Transverse colon (tissue), 4 donors: ENCODE data around the gene TMEM255B. TPM values are rescaled to one million over a fixed set of nuclear protein-coding genes. Genes with fewer than 3 reads are reported as not detected.

ENCODE experiments used
- DNase-seq: peaks from one replicate; pipeline ENCODE4 v3.0.0-alpha.2; 2019
- H3K27ac ChIP-seq, 4 donors: fragments of 200-600 bp; sonication (generic); 2 replicates each; pipeline ENCODE4 v1.5.1; 2016 to 2018; ENCODE audit warnings: inconsistent platforms in 4 of 4
- H3K27me3 ChIP-seq: fragments of 200-600 bp; sonication (generic); 2 replicates; pipeline ENCODE4 v1.5.1; 2017; ENCODE audit warnings: inconsistent platforms
- H3K36me3 ChIP-seq, 4 donors: fragments of 200-600 bp; sonication (generic); 2 replicates each; pipeline ENCODE4 v1.5.1; 2017 to 2019; ENCODE audit warnings: inconsistent platforms in 4 of 4
- H3K4me1 ChIP-seq, 4 donors: fragments of 200-600 bp; sonication (generic); 2 replicates each; pipeline ENCODE4 v1.5.1; 2017 to 2020; ENCODE audit warnings: inconsistent platforms in 4 of 4
- H3K4me3 ChIP-seq, 4 donors: fragments of 200-600 bp; sonication (generic); 1 replicate in 1 of 4; 2 replicates in 3 of 4; pipeline versions ENCODE4 v1.5.1 to v1.6.1; 2017 to 2019; ENCODE audit warnings: inconsistent platforms in 4 of 4
- H3K9me3 ChIP-seq, 2 donors: fragments of 200-600 bp; sonication (generic); 2 replicates each; pipeline ENCODE4 v1.5.1; 2017 to 2019; ENCODE audit warnings: inconsistent platforms in 2 of 2
- EP300 ChIP-seq: sonication (generic); formaldehyde crosslinking; IDR thresholded peaks from one replicate; pipeline ENCODE4 v1.6.1; 2017; ENCODE audit warnings: antibody characterized with exemption, low read depth
- POLR2A ChIP-seq: fragments of 450-650 bp; IDR thresholded peaks from one replicate; pipeline ENCODE4 v1.6.1; 2016; ENCODE audit warnings: antibody characterized with exemption, mild to moderate bottlenecking, moderate library complexity
- POLR2AphosphoS5 ChIP-seq, 3 donors: sonication (generic); formaldehyde crosslinking; IDR thresholded peaks; one replicate each; pipeline ENCODE4 v1.6.1; 2016; ENCODE audit warnings: antibody characterized with exemption in 3 of 3
- whole genome bisulfite sequencing, 2 donors: methylation state at CpG; one replicate each; pipeline ENCODE4 v1.1.5; 2018; ENCODE audit warnings: low coverage in 1 of 2; 5-methylcytosine and 5-hydroxymethylcytosine counted together
- in situ Hi-C, 4 donors: fragments of 200-750 bp; cut with MboI; loops; one replicate each; pipeline versions ENCODE4 v1.15.0 to v1.15.1; 2017; ENCODE audit warnings: low sequenced_read_pairs in 3 of 4, low pct_ligation_motif_present in 1 of 4, low pct_unique_long_range_greater_than_20kb in 1 of 4
- intact Hi-C: fragments of 100-400 bp; cut with DNase I; formaldehyde crosslinking; loops from one replicate; pipeline ENCODE4 v1.15.1; 2023; ENCODE audit warnings: low total_unique reads
- total RNA-seq, 4 donors: library from RNA; depleted of rRNA; stranded (reverse); fragments of >200 nt; gene quantifications; one replicate each; pipeline ENCODE4 v1.1.0, GENCODE V29; 2016
- TF ChIP-seq, protein P1 (sequence below), 5 experiments: fragments of 200-600 bp in 3 of 5; fragments of 450-650 bp in 2 of 5; sonication (generic) in 3 of 5; IDR thresholded peaks; 1 replicate in 2 of 5; 2 replicates in 3 of 5; pipeline ENCODE4 v1.5.1; 2016 to 2017; ENCODE audit warnings: antibody characterized with exemption in 5 of 5, inconsistent platforms in 3 of 5, mild to moderate bottlenecking in 2 of 5, moderate library complexity in 1 of 5

TMEM255B gene
- total RNA-seq, 4 donors from 2014 or later: 0.79 to 27.7 (median 9.4) TPM

DNA sequence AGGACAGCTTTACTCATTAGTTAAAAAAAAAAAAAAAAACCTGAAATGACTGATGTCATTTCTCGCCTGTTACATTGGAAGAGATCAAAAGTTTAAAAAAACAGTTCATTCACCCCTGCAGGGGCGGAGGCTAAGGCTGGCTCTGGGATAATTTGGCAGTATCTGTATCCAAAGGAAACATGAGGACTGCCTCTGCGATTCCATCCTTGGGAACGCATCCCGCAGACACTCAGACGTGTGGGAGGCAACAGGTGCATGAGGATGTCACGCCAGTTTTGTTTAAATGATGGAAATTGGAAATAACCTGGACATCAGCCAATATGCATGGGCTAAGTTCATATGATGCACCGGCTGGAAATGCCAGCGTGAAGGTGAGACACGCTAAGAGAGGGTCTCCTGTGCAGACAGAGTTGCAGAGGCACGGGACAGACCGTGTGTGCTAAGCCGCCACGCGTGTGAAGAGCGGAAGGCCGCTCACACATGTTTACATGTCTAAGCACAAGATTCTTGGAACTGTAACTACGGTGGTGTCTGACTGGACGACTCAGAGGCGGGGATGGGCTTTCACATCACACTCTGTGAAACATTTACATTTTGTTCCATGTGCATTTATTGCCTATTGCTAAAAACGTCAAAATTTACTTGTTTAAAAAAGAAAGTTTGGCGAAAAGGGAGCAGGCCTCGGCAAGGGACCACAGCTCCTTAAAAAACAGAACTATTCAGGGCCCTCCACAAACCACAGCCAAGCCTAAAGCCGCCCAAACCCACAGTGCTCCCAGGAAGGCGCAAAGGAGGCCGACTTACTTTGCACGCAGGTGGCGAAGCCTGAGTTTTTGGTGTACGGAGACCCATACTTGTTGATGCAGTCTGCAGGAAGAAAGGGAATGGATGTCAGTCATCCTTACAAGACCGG lies 87.0 kb downstream of the TMEM255B start:
- peak; percentile 3 for DNase-seq
- WGBS, 2 donors: 84 to 88% methylated on average over 21 to 30 of the region's 30 CpGs
- Histone ChIP-seq H3K4me1 (peaks cover 2 to 27% (median 24%) of the 10 kb centered on the region in 4 donors), H3K9me3 (no peaks in the 10 kb centered on the region), H3K27ac (no peak overlapping the region), H3K4me3 (no peak overlapping the region), H3K36me3 (peaks cover 0 to 5% (median 0%) of the 10 kb centered on the region in 4 donors), H3K27me3 (no peaks in the 10 kb centered on the region)
- in situ Hi-C loops: no loop called here
- intact Hi-C loops: no loop called here
- TF ChIP-seq, protein P1, sequence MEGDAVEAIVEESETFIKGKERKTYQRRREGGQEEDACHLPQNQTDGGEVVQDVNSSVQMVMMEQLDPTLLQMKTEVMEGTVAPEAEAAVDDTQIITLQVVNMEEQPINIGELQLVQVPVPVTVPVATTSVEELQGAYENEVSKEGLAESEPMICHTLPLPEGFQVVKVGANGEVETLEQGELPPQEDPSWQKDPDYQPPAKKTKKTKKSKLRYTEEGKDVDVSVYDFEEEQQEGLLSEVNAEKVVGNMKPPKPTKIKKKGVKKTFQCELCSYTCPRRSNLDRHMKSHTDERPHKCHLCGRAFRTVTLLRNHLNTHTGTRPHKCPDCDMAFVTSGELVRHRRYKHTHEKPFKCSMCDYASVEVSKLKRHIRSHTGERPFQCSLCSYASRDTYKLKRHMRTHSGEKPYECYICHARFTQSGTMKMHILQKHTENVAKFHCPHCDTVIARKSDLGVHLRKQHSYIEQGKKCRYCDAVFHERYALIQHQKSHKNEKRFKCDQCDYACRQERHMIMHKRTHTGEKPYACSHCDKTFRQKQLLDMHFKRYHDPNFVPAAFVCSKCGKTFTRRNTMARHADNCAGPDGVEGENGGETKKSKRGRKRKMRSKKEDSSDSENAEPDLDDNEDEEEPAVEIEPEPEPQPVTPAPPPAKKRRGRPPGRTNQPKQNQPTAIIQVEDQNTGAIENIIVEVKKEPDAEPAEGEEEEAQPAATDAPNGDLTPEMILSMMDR (IDR thresholded peaks at IDR 0.05): no peak
- TF ChIP-seq POLR2AphosphoS5 (IDR thresholded peaks at IDR 0.05) (no peak), POLR2A (no peak), EP300 (no peak)

DNA sequence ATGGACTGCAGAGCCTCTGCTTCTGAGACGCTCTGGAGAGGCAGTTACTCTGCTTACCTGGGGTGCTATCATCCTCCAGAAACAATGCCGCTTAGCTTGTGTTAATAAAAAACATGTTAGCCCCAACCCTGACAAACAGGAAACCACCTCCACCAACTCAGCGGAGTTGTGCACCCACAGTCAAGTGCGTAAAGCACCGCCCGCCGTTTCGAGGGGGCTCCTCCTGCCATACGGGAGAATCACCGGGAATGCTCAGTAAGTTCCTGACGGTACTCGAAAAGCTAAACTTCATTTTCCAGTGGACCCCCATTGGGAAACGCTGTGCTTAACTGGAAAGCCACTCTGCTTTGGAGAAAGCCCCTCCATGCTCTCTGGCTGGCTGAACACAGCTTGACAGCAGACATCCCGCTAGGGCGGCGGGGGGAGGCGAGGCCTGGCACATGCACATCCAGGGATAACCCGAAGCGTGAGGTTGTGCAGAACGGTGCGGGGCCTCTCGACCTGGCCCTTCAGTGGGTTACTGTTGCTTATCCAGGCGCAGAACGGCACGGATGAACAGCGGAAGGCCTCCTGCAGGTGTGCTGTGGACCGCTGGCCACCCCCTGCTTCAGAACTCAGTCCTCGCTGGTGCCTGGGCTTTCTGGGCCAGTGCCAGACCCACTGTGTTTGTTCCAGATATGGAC lies 87.8 kb downstream of the TMEM255B start:
- WGBS, 2 donors: 87% methylated on average over 27 of the region's 28 CpGs; no CpG with 5 or more reads in 1 of the 2 donors
- Histone ChIP-seq H3K27ac (no peak overlapping the region), H3K4me3 (no peak overlapping the region), H3K9me3 (no peaks in the 10 kb centered on the region), H3K36me3 (peaks cover 0 to 5% (median 0%) of the 10 kb centered on the region in 4 donors), H3K4me1 (peaks cover 0 to 23% (median 21%) of the 10 kb centered on the region in 4 donors), H3K27me3 (no peaks in the 10 kb centered on the region)
- no peak for TF ChIP-seq POLR2A
- TF ChIP-seq POLR2AphosphoS5 (IDR thresholded peaks at IDR 0.05): no peak
- no peak for TF ChIP-seq EP300
- TF ChIP-seq, protein P1 (IDR thresholded peaks at IDR 0.05): no peak
- in situ Hi-C loops (no loop called here), intact Hi-C loops (no loop called here)
- no peak for DNase-seq

DNA sequence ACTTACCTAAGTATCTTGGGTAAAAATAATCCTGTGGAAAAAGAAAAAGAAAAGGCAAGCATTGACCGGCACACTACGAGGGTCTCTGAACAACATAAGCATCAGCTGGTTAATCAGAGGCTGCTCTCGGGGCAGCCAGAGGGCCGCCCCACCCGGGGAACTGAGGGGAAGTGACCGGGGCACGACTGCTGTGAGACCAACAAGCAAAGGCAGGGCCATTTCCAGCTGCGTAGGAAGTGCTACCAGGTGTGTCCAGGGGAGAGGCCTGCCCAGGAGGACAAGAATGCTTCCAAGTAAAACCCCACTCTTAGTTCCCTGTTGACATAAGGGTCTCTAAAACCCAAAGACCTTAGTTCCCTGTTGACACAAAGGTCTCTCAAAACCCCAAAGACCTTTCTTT lies 89.0 kb downstream of the TMEM255B start:
- WGBS, 2 donors: 79 to 90% methylated on average over 3 to 8 of the region's 8 CpGs
- Histone ChIP-seq H3K27ac (peak overlapping the region in 2 of 4 donors; percentile 38 to 66), H3K36me3 (peaks cover 0 to 5% (median 0%) of the 10 kb centered on the region in 4 donors), H3K4me1 (peaks cover under 1 to 30% (median 28%) of the 10 kb centered on the region in 4 donors), H3K27me3 (no peaks in the 10 kb centered on the region), H3K4me3 (no peak overlapping the region), H3K9me3 (no peaks in the 10 kb centered on the region)
- TF ChIP-seq EP300 (no peak), POLR2A (no peak), POLR2AphosphoS5 (IDR thresholded peaks at IDR 0.05) (no peak)
- TF ChIP-seq, protein P1 (IDR thresholded peaks at IDR 0.05): no peak
- intact Hi-C loops: no loop called here
- in situ Hi-C loops: no loop called here
- DNase-seq: no peak
